HS-27A (cell line): ENCODE measurements around the gene SLF1.
A peak's percentile ranks its signal among the peaks of the same experiment; 100 is the strongest.
"Not testable (repeated sequence)": the region's sequence is repeated elsewhere in the genome, so short reads cannot be mapped to it uniquely, and the experiment has no call there.

Experiments
- DNase-seq: peaks from one replicate; pipeline ENCODE4 v3.0.0-alpha.2; 2012; ENCODE audit warnings: low read depth, missing footprints

SLF1 gene

DNA sequence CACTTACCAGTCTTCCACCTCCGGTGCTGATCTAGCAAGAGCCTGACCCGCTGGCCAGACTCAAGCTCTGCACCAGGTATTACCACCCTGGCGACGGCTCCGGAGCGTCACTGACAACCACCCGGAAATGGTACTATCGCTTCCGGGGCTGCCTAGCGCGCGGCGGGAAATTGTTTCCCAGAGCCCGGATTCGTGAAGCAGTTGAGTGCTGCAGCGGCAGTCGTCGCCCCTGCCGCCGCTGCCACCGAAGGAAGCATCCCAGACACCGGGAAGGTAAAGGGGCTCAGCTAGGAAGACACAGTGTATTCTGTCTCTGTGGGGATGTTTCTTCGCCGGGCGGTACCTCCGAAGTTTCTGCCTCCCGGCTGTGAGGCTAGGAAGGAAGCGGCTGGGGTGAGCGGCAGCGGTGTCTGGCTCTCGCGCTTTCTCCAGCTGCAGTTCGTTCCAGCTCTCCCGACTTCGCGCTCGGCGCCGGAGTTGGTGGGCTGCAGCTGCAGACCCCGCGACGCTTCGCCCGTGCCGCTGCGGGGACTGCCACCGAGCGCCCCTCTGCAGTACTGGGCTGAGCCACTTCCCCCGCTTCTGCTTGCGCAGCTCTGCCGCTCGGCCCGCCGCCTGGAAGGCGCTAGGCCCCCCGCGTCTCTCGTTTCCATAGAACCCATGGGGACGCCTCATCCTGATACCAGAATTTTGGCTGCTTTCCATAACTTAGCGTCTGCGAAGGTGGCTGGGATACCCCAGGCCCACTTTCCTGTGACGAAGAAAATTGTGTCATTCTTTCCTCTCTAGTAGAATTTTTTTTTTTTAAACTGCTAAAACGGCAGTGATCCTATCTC is at the start of gene SLF1, which contains the start of gene KIAA0825:
SLF1 (plus strand) TSS at position 177 of the 836 bp plus-strand sequence. CDS start 10,142 bp downstream, outside the sequence.
KIAA0825 (minus strand) TSS at position 112 of the 836 bp plus-strand sequence. CDS start 81,478 bp downstream, outside the sequence.
- DNase-seq = peak; percentile 43

DNA sequence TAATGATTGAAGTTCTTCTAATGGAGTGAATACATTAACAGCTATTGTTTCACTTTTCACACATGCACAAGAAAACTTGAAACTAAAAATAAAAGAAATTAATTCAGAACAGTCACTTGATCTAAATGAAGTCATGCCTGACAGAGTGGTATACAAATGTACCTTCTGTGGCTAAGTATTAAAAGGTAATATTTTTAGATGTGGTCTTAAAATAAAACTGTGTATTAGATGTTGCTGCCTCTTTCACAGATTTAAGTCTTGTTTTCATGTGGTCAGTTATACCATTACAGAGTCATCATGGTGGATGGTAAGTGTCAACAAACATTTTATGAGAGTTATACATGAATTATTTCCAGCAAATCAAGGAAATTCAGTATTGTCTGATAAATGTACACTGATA is 47.1 kb upstream of the SLF1 start:
- no peak for DNase-seq

DNA sequence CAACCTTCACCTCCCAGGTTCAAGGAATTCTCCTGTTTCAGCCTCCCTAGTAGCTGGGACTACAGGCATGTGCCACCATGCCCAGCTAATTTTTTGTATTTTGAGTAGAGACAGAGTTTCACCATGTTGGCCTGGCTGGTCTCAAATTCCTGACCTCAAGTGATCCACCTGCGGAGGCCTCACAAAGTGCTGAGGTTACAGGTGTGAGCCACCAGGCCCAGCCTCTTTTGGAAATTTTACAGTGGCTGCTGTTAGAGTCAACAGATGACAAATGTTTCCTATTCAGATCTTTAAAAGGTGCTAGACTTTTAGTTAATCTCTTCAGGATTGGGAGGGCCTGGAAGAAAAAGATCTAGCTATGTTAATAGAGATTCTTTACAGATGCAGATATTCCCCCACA is 45.1 kb upstream of the SLF1 start:
- not testable (repeated sequence) for DNase-seq

DNA sequence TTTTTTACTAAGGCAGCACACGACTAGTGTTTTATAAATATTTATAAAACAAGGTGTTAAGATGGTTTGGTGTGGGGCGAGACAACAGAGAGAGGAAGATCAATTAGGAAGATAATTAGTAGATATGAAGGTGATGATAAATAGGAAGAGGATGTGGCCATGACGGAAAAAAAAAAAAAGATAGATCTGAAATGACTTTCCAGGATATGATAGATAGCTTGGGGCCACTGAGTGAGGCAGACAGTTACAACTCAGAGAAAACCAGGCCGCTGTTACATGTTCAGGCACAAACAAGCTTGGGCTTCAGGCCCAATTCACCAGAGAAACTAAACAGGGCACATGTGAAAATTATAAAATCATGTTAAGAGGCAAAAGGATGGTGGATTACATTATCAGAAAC is 43.3 kb upstream of the SLF1 start:
- no peak for DNase-seq

DNA sequence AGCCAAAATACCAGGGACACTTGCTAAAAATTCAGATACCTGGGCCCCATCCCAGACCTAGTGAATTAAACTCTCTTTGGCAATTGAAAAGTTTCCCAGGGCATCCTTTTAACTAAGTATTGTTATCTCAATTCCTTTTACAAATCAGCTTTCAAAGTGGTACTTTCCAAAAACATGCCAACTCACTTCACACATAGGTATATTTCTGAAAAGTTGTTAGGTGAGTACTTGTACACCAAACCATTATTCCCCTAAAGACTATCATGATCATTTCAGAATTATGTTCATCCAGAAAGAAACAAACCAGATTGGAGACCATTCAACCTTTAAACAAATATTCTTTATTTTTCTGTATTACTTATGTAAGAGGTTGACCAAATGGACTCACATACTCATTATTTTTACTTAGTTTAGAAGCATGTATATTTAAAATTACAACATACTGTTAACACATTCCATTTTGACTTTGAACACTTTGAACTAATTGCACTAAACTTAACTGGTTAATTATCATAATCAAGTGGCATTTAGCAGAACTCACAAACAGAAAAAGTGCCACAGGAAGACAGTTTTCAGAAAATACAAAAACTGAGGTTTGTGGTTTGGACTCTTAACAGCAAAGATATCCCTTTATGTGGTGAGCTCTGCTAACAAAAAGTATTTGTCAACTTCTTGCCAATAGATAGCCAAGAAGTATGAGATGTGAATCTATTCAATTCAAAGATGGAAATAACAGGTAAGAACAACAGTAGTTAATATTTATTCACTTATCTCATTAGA is 40.8 kb upstream of the SLF1 start:
- no peak for DNase-seq

DNA sequence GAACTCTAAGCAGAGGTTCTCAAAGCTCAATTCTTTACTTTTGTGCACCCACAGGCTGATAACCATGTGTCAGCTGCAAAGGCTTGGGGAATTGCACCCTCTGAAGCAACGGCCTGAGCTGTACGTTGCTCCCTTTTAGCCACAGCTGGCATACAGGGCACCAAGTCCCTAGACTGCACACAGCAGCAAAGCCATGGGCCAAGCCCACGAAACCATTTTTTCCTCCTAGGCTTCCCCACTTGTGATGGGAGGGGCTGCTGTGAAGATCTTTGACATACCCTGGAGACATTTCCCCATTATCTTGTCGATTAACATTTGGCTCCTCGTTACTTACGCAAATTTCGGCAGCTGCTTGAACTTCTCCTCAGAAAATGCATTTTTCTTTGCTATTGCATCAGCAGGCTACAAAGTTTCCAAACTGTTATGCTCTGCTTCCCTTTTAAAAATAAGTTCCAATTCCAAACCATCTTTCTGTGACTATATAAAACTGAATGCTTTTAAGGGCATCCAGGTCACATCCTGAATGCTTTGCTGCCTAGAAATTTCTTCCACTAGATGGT is 23.1 kb upstream of the SLF1 start:
- no peak for DNase-seq

DNA sequence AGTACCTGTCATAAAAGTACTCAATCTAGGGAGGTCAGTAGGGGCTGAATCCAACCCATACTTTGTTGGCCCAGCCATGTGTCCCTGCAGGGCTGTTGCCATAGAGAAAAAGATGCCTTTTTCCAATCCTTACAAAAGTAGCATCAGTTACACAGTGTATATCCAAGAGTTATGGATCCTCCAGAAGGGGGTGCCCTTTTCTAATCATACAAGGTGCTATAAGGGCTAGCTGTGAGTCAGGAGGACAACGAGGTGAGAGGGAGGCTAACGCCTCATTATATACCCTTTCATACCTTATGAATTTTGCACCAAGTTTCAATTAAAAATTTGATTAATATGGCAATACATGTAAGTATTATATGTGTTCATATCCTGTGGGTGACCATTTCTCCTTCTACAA is 4.9 kb upstream of the SLF1 start:
- no peak for DNase-seq

DNA sequence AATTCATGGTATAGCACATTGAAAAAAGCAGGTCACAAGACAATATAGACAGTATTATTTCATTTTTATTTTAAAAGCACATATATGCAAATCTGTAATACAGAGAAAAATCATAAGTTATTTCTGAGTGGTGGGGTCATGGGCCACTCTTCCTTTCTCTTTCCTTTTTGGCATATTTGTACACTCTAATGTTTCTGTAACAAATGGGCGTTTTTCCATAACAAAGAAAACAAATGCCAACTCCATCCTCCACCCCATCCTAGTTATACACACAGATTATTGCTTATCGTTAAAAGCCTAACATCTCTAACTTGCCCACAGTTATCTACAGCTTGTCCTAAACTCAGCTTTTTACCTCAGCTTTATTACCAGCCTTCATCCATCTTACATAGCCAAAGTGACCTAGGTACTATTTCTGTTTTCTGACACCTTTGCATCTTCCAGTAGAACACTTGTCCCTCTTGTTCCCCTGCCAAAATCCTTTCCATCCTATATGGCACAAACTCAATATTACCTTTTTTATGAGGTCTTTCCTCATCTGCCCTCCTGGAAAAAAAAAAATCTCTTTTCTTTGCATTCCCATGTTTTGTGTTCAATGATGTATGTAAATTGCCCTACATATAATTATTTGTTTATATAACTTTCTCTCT is 4.2 kb upstream of the SLF1 start:
- DNase-seq = no peak

DNA sequence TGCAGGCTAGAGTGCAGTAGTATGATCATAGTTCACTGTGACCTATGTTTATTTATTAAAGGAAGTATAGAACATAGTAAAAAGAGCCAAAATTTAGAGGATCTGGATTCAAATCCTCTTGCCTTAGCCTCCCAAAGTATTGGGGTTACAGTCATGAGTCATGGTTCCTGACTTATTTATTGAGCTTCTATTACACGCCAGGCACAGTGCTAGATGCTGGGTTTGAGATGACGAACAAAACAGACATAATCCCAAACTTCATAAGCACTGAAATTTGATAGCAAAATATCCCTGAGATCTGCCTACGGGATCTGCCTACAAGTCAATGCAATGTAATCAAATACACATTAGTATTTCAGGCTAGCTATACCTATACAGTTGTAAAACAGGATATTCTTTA is 2.6 kb upstream of the SLF1 start:
- no peak for DNase-seq

DNA sequence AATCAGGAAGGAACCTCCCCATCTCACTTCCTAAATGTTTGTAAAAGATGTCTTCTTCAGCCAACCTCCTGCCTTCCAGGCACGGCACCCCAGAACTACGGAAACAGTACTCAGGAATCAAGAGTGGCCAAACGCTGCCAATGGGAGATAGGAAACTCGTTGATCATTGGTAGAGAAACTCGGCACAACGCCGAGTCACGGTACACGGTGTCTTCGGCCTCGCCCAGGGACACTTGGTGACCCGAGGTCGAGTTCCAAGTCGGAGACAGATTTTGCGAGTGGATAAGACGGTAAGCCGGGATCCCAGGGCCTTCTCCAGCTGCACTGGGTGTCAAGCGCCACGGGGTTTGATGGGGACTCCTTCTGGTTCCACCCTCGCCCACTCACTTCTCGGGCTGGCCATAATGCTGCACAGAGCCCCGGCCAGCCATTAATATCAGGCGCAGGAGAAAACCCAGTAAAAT is 408 bp upstream of the SLF1 start:
- peak; percentile 20 for DNase-seq

DNA sequence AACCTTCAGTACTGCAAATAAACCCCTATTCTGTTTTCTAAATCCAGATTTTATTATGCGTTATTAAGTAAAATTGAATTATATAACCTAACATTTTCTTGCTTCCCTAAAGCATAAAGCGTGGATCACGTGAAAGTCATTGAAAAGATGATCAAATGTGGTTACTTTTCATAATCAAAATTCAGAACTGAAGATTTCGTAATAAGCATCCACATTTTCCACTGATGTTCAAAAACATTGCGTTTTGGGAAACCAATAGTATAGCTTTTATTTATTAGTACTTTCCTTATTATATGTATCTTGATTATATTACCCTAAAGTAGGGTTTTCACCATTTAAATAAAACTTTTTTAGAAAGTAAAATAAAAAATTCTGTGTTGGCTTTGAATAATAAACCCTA is 1.8 kb downstream of the SLF1 start:
- no peak for DNase-seq

DNA sequence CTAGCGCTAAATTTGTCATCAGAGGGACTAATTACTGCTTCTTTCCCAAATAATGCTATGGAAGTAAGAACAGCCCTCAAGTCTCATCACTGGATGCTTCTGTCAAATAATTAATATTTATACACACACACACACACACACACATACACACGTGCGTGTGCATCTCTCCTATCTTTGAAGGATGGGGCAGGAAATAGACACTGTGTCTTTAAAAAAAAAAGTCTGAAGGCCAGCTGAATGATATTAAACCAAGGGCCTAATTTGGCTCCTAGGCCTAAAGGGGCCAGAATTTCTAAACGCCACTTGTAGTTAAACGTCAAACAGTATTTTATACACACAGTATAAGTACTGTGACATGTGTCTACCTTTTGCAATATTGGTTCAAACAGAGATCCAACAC is 3.3 kb downstream of the SLF1 start:
- DNase-seq = no peak

DNA sequence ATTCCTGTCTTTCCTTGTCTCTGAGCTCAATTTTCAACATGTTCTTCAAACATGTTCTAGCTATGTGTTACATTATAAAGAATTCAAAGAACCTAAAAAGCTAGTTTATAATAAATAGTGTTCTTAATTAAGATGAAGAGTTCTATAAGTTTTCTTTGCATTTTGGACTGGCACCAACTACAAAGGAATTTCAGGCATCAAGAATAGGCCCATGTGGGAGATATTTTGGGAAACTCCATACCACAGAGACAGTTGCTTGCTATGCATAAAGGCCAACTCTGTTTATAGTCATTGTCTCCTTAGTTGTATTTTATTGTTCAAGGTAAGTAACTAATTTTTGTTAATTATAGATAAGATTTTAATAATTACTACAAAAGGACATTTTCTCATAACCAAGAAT is 4.5 kb downstream of the SLF1 start:
- no peak for DNase-seq

DNA sequence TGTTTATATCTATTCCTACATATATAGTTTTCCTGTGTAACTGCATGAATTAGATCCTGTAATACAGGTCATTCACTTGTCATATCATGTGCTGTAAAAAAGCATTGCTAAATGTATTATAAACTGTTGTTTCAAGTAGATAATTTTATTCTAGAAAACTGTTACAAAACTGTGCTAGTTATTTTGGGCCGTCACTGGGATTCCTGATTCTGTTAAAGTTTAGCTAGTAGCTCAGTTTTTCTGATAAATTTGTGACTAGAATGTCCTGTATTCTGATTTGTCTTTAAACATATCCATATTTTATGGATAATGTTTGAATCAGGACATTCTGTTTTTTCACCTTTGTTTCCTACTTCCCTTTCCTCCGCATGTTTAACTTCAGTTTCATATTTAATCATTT is 5.4 kb downstream of the SLF1 start:
- DNase-seq = no peak

DNA sequence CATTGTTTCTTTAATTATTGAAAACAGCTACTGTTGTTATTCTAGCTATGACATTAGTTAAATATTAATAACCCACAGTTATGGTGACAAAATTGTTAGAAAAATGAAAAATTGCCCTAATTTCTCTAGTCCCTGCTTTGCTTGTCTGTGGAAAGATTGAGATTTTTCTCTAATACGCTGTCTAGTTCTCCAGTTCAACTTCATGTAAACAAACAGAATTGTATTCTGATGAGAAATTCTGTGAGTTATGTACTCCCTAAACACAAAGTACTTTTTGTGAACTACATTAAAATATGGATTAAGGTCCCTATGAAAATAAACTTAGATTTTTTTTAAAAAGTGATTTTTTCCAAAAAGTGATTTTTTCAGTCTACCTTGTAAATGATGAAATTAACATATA is 8.7 kb downstream of the SLF1 start:
- DNase-seq = no peak

DNA sequence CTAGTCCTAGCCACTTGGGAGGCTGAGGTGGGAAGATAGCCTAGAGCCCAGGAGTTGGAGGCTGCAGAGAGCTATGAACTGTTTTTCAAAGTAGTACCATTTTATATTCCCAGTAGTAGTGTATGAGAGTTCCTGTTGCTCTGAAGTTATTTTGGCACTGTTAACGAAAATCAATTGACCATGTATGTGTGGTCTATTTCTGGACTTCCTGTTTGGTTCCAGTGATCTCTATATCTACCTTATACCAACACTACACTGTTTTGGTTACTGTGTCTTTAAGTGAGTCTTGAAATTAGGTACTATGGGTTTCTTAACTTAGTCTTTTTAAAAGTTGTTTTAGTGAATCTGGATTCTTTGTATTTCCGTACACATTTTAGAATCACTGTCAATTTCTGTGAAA is 13.6 kb downstream of the SLF1 start:
- no peak for DNase-seq

DNA sequence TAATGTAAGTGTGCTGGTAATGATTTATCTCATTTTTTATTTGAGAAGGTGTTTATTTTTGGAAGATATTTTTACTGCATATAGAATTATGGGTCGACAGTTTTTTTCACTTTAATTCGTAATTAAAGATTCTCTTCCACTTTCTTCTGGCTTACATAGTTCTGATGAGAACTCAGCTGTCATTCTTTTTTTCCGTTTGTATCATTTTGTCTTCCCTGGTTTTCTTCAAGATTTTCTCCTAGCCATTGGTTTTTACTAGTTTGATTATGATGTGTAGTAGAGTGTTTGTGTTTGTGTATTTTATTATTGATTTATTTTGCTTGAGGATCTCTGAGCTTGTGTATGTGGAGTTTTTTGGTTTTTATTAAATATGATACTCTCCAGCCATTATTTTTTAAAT is 21.7 kb downstream of the SLF1 start:
- DNase-seq = no peak

DNA sequence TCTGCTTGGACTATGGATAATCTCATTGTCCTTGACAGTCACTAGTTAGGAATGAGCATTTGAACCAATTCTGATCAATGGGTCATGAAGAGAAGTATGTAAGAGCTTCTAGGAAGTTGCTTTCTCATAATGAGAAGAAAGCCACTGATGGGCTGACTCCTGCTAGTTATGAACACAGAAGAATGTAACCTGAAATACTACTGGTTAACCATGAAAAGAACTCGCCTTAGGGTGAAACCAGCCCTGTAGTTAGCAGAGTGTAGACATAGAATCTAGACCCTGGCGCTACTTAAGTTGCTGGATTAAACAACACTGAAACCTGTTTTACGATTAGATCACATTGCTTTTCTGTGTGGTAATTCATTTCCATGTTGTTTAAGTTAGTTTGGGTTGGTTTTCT is 26.6 kb downstream of the SLF1 start:
- DNase-seq = no peak

DNA sequence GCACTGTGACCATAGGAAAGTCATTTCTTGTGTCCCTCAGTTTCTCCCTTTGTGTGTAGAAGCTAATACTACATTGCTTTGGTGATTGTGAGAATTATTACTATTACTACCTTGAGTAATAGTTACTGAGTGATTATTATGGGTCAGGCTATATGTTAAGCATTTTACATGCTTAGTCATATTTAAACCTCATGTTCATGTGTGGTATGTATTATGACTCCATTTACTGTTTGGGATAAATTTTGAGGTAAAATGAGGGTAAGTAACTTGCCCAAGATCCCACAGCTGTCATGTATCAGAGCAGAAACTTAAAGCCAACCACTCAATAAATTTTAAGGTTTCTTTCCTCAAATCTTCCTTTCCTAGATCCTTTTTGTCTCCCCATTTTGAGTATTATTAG is 28.3 kb downstream of the SLF1 start:
- no peak for DNase-seq

DNA sequence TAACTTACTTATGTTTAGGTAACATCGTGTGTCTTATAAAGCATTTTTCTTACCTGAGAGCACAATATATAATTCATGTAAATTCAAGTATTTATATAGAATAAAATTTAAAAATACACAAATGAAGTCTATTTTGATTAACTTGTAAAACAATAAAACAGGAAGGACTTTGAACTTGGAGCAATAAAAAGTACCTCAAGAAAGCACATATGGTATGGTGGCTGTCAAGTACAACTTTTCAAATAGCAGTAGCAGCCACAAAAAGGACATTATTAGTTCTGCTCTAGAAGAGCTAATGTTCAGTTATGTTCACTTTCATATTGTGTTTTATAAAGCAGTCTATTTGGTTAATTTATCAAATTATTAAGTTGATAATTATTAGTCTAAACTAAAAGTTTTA is 31.4 kb downstream of the SLF1 start:
- no peak for DNase-seq

DNA sequence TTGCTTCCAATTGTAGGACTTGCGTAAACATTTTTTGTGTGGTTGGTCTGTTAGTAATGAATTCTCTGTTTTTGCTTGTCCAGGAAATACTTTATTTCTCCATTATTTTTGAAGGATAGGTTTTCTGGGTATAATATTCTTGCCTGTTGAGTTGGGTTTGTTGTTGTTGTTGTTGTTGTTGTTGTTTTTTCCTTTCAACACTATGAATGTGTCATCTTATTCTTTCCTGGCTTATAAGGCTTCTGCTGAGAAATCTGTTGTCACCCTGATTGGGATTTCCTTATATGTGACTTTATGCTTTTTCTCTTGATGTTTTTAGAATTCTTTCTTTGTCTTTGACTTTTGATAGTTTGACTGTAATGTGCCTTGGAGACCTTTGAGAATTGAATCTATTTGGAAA is 39.8 kb downstream of the SLF1 start:
- no peak for DNase-seq

DNA sequence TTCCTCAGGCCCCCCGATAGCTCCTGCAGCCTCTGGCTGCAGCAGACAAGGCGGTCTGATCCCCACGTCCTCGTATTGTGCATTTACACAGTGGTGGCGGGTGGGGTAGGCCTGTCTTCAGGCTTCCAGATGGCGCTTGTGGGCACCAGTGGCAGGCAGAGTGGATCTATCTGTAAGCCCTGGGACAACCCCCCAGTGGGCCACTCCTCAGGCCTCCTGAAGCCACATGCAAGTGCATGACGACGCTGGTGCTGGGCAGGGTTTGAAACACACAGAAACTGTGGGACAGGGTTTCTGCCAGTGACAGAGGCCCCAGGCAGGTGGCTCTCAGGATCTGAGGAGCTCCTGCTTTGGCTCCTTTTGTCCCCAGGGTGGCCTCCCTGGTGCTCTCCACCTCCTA is 42.0 kb downstream of the SLF1 start:
- no peak for DNase-seq
